Adipocyte (in vitro differentiated cells): ENCODE measurements around the gene CFAP97.

ENCODE experiments used
- DNase-seq: peaks from one replicate; pipeline ENCODE4 v3.0.0-alpha.2; 2015; ENCODE audit warnings: low read depth
- H3K27me3 ChIP-seq: replicated peaks from 2 replicates; pipeline ENCODE4 v1.7.0; 2013; ENCODE audit warnings: mild to moderate bottlenecking, low read length, moderate library complexity; ENCODE audit not compliant: control insufficient read depth, insufficient read depth
- H3K36me3 ChIP-seq: 2 replicates; pipeline ENCODE4 v1.7.0; 2013; ENCODE audit warnings: low read length, mild to moderate bottlenecking, moderate library complexity; ENCODE audit not compliant: control insufficient read depth, insufficient read depth, severe bottlenecking
- H3K4me1 ChIP-seq: 2 replicates; pipeline ENCODE4 v1.7.0; 2013; ENCODE audit warnings: mild to moderate bottlenecking, low read length, moderate library complexity; ENCODE audit not compliant: control insufficient read depth, insufficient read depth
- H3K4me3 ChIP-seq: 2 replicates; pipeline ENCODE4 v1.7.0; 2013; ENCODE audit warnings: mild to moderate bottlenecking, low read length, moderate library complexity
- H3K9ac ChIP-seq: 2 replicates; pipeline ENCODE4 v1.7.0; 2013; ENCODE audit warnings: mild to moderate bottlenecking, low read length, moderate library complexity
- H3K9me3 ChIP-seq: 2 replicates; pipeline ENCODE4 v1.7.0; 2013; ENCODE audit warnings: mild to moderate bottlenecking, low read length, moderate library complexity; ENCODE audit not compliant: control insufficient read depth

Gene CFAP97

GRCh38 chr4:185165605-185166063 lies 38.2 kb downstream of the CFAP97 start:
- Histone ChIP-seq H3K9ac (peak overlapping the region; percentile 61), H3K4me1 (peaks cover 31% of the 10 kb centered on the region), H3K9me3 (no peaks in the 10 kb centered on the region), H3K4me3 (peak overlapping the region; percentile 53), H3K27me3 (no peaks in the 10 kb centered on the region), H3K36me3 (peaks cover 35% of the 10 kb centered on the region)
- peak; percentile 64 for DNase-seq

DNA sequence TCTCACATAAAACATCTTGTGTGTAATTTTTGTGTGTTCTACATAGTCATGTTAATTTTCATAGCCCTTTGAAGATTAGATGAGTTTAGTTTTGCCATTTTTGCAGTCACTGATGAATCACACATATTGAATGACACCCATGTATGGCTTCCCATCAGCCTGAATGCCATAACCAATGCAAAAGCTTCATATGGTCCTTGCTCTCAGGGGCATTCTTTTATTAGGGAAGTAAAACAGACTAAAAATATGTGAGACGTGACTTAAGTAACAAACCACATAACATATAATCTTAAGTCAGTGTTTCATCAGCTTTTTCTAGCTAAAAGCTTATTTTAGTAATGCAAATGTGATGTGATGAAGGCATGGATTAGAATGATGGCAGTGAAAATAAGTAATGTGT lies 52.5 kb downstream of the CFAP97 start:
- Histone ChIP-seq H3K4me3 (no peak overlapping the region), H3K27me3 (no peaks in the 10 kb centered on the region), H3K36me3 (peaks cover 42% of the 10 kb centered on the region), H3K9ac (no peak overlapping the region), H3K9me3 (no peaks in the 10 kb centered on the region), H3K4me1 (peaks cover 14% of the 10 kb centered on the region)
- no peak for DNase-seq

GRCh38 chr4:185149392-185149791 lies 54.4 kb downstream of the CFAP97 start:
- no peak for DNase-seq
- Histone ChIP-seq H3K9ac (no peak overlapping the region), H3K36me3 (peaks cover 39% of the 10 kb centered on the region), H3K27me3 (no peaks in the 10 kb centered on the region), H3K4me3 (no peak overlapping the region), H3K4me1 (peaks cover 18% of the 10 kb centered on the region), H3K9me3 (no peaks in the 10 kb centered on the region)

GRCh38 chr4:185145572-185145971 lies 58.2 kb downstream of the CFAP97 start:
- no peak for DNase-seq
- no peak overlapping the region for H3K4me3 ChIP-seq

GRCh38 chr4:185144601-185145240 lies 59.1 kb downstream of the CFAP97 start:
- no peak for DNase-seq
- H3K36me3 ChIP-seq: peaks cover 15% of the 10 kb centered on the region
- no peak overlapping the region for H3K4me3 ChIP-seq
- H3K4me1 ChIP-seq: peaks cover 11% of the 10 kb centered on the region
- no peaks in the 10 kb centered on the region for H3K9me3 ChIP-seq
- H3K27me3 ChIP-seq: no peaks in the 10 kb centered on the region
- no peak overlapping the region for H3K9ac ChIP-seq

More at GRCh38 chr4:185145572-185145971, 58.2 kb downstream of the CFAP97 start:
- Histone ChIP-seq H3K27me3 (no peaks in the 10 kb centered on the region), H3K9me3 (no peaks in the 10 kb centered on the region), H3K9ac (no peak overlapping the region), H3K36me3 (peaks cover 23% of the 10 kb centered on the region), H3K4me1 (peaks cover 11% of the 10 kb centered on the region)

GRCh38 chr4:185143601-185143969 lies 60.2 kb downstream of the CFAP97 start:
- peaks cover 11% of the 10 kb centered on the region for H3K36me3 ChIP-seq
- H3K4me3 ChIP-seq: peak overlapping the region; percentile 87
- H3K4me1 ChIP-seq: peaks cover 11% of the 10 kb centered on the region
- peak overlapping the region; percentile 78 for H3K9ac ChIP-seq
- H3K9me3 ChIP-seq: no peaks in the 10 kb centered on the region
- H3K27me3 ChIP-seq: no peaks in the 10 kb centered on the region
- peak; percentile 71 for DNase-seq

DNA sequence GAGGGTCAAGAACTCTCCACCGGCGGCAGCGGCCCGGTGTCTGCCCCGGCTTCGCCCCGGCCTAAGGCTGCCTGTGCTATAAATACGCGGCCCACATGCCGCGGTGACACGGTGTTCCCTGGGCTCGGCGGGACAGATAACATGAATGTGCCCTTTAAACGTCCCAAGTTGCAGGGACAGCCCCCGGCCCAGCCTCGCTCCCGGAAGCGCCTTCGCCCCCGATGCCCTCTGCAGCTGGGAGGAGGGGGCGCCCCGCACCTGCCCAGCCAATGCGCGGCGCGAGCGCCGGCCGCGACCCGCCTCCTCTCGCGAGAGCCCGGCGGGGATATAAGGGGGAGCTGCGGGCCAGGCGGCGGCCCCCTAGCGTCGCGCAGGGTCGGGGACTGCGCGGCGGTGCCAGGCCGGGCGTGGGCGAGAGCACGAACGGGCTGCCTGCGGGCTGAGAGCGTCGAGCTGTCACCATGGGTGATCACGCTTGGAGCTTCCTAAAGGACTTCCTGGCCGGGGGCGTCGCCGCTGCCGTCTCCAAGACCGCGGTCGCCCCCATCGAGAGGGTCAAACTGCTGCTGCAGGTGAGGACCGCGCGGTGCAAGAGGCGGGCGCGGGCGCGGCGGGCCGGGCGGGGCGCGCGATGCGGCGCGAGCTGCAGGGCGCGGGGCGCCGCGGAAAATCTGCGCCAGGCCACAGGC lies 60.7 kb downstream of the CFAP97 start, which contains the start of gene SLC25A4:
SLC25A4 (plus strand) TSS at position 355 of the 689 bp plus-strand sequence; CDS start at position 462, 107 bp downstream.
- DNase-seq: peak; percentile 89
- Histone ChIP-seq H3K9me3 (no peaks in the 10 kb centered on the region), H3K4me3 (peak within 1 kb of the TSS; percentile 87), H3K4me1 (peaks cover 11% of the 10 kb centered on the region), H3K36me3 (peaks cover 11% of the 10 kb centered on the region), H3K27me3 (no peaks in the 10 kb centered on the region), H3K9ac (peak within 1 kb of the TSS; percentile 78)

DNA sequence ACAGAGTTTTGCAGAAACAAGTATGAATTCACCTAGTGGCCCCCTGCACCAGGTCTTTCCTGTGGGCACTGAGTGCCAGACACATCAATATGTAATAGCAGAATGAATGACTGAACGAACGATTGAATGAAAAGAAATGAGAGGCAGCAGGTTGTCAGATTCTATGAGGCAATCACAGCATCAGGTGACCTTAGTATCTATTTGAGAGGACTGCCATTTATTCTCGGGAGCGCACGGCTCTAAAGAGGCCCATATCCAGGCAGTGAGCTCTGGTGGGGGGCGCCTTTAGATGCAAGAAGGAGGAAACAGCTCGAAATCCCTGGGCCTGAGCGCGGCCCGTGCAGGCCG lies 61.3 kb downstream of the CFAP97 start:
- H3K9ac ChIP-seq: peak overlapping the region; percentile 78
- H3K9me3 ChIP-seq: no peaks in the 10 kb centered on the region
- peaks cover 11% of the 10 kb centered on the region for H3K4me1 ChIP-seq
- H3K27me3 ChIP-seq: no peaks in the 10 kb centered on the region
- H3K36me3 ChIP-seq: peaks cover 11% of the 10 kb centered on the region
- peak overlapping the region; percentile 87 for H3K4me3 ChIP-seq
- DNase-seq: no peak

DNA sequence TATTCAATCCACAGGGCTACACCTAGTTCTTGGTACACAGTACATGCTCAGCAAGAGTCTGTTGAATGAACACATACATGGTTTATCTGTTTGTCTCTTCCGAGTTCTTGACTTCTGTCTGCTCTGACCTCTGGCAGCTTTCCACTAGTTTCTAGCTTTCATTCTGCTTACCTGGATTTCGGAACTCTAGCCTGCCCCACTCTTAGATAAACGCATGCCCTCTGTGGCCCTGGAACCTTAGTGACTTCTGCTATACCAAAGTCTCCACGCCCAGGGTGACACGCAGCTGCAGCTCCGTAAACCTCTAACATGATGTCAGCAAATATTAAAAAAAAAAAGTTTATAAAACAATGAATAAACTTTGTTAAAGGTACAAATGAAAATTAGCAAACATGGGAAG lies 62.0 kb downstream of the CFAP97 start:
- H3K9ac ChIP-seq: no peak overlapping the region
- no peaks in the 10 kb centered on the region for H3K27me3 ChIP-seq
- H3K4me3 ChIP-seq: no peak overlapping the region
- H3K9me3 ChIP-seq: no peaks in the 10 kb centered on the region
- H3K36me3 ChIP-seq: peaks cover 6% of the 10 kb centered on the region
- H3K4me1 ChIP-seq: peaks cover 11% of the 10 kb centered on the region
- no peak for DNase-seq

DNA sequence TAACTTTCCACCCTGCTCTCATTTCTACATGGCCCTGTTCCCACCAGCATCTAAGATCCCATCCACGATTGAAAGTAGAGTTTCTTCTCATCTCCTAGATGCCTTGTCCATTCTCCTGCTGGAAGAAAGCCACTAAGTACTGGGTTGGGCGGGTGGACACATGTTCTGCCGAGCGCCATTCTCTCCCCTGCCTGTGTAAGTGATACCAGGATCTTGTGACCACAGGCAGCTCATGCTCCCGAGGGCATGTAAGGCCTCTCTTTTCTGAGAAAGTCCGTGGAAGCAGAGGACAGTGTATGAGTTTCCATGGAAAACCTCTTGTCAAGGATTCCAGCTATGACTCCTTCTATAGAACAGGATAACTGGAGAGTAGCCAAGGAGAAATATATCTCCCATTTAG lies 64.1 kb downstream of the CFAP97 start:
- Histone ChIP-seq H3K4me1 (peaks cover 8% of the 10 kb centered on the region), H3K4me3 (no peak overlapping the region), H3K36me3 (no peaks in the 10 kb centered on the region), H3K9me3 (no peaks in the 10 kb centered on the region), H3K27me3 (no peaks in the 10 kb centered on the region), H3K9ac (no peak overlapping the region)
- DNase-seq: no peak

DNA sequence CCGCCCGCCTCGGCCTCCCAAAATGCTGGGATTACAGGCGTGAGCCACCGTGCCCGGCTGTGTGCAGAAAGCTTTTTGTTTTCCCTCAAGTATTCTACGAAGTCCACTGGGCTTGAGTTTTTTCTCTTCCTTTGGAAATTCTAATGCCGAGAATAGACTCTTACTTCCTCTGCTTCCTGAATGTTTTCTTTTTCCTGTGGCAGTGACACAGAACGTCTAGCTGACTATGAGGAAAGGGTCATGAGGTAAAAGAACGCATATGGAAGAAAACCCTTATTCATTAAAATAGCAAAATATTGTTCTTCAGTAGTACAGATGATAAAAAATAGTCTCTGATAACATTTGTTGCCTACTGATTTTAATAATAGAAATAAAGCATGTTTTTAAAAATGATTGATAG lies 65.6 kb downstream of the CFAP97 start:
- no peak for DNase-seq
- Histone ChIP-seq H3K9ac (no peak overlapping the region), H3K9me3 (no peaks in the 10 kb centered on the region), H3K36me3 (no peaks in the 10 kb centered on the region), H3K27me3 (no peaks in the 10 kb centered on the region), H3K4me3 (no peak overlapping the region), H3K4me1 (peaks cover 4% of the 10 kb centered on the region)
